H1 (cell line): Measurements from ENCODE around the gene SEPTIN7. TPM values are rescaled to one million over a fixed set of nuclear protein-coding genes. Genes with fewer than 3 reads are reported as not detected.

Experiments used
- SP4 ChIP-seq: IDR thresholded peaks from 2 replicates; pipeline ENCODE4 v1.6.1; 2012; ENCODE audit warnings: low read length, inconsistent platforms
- polyA plus RNA-seq, 7 experiments: library from polyadenylated mRNA; depleted of rRNA in 3 of 7; stranded (reverse) in 5 of 7; unstranded in 2 of 7; fragments of >200 nt in 5 of 7; fragments of 200-250 nt in 2 of 7; gene quantifications; 1 replicate in 5 of 7; 2 replicates in 1 of 7; 4 replicates in 1 of 7; pipeline versions ENCODE4 v1.2.1 to v1.2.3, GENCODE V29; 2011 to 2013; ENCODE audit warnings: missing spikeins in 2 of 7, mixed read lengths in 2 of 7
- total RNA-seq: library from RNA; stranded (reverse); fragmentation: NEBNext Ultra II Directional; extraction: Animal tissue kit (Norgen Biotek cat#: 25700); gene quantifications from 2 replicates; pipeline ENCODE4 v1.2.1, GENCODE V29; 2021

Gene SEPTIN7
- total and polyA plus RNA-seq, 2 of the 8 experiments (the other 6 are each of a cell fraction or from before 2014, with no cell fraction given): 85.3 to 183 TPM

- no peak for TF ChIP-seq SP4
Measured at GRCh38 chr7:35819954-35820703, 19.3 kb downstream of the SEPTIN7 start (continued).
